Kidney tubule cell (primary cell): ENCODE data around the gene ACOT7.
A peak's percentile ranks its signal among the peaks of the same experiment; 100 is the strongest.

Source experiments
- DNase-seq: peaks from one replicate; pipeline ENCODE4 v3.0.0-alpha.2; 2018; ENCODE audit warnings: low spot score

ACOT7 gene

DNA sequence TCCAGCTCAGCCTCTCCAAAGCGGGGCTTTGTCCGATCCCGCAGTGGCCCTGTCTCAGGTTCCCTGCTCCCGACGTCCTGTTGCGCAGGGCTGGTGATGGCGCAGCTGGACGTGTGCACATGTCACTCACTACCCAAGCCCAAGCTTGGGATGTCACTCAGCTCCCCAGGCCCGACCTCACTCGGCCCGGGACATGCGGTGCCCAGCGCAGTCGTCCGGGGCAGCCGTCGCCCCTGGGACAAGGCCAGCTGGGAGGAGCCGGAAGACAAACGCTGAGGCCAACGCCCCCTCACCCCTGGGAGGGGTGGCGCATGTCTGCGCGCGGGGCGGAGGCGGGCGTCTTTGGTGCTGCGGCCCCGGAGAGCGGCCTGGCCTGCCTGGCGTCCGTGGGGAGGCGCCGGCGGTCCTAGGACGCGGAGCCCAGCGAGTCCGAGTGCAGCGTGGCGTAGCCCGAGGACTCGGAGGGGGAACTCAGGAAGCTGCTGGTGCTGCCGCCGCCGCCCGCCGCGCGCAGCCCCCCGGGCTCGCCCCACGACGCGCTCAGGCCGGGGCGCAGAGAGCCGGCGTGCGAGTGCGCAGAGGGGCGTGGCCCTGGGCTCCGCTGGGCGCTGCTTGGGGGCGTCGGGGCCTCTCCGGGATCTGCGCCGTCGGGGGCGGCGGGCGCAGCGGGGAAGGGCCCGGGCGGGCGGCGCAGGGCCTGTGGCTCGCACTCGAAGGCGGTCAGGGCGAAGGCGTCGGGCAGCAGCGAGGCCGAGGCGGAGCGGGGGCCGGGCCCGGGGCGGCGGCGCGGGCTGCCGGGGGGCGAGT, 144.4 kb downstream of the ACOT7 start:
- no peak for DNase-seq

DNA sequence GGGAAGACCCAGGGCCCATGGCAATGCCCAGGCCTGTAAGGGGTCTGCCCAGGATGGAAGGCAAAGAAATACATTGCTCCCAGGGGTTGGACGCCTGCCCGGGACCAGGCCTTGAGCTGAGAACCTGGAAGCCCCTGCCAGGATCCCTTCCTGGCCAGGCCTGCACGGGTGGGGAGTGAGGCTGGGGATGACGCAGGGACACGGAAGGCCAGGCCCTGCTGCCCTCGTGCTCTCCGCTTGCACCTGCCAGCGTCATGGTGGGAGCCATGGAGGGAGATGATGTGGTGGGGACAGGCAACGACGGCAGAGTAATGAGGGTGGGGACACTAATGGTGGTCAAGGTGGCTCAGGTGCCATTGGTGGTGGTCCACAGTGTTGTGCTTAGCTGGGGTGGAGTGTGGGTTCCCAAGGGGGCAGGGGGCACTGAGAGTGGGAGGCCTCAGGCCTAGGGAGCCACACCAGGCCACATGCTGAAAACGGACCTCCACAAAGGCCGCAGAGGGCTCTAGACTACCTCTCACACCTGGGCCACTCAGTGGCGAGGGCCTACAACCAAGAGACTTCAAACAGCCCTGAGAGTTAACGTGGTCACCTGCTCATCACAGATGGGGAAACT, 145.3 kb downstream of the ACOT7 start:
- DNase-seq, result no peak

DNA sequence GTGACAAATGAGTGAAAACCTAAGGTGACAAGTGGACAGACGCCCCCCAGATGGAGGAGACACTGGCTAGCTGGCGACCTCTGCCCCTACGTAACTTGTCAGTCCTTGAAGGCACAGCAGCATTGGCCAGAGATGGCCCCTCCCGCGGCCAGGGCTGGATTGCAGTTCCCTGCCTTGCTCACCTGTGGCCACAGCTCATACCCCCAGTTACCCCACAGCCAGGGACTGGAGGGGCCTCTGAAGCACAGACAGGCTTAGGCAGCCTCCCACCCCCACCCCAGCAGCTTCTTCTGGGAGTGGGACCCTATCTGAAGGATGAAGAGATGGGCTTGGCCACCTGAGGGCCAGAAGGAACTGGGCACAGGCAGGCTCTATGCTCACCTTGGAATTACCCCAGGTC, 145.9 kb downstream of the ACOT7 start:
- no peak for DNase-seq

DNA sequence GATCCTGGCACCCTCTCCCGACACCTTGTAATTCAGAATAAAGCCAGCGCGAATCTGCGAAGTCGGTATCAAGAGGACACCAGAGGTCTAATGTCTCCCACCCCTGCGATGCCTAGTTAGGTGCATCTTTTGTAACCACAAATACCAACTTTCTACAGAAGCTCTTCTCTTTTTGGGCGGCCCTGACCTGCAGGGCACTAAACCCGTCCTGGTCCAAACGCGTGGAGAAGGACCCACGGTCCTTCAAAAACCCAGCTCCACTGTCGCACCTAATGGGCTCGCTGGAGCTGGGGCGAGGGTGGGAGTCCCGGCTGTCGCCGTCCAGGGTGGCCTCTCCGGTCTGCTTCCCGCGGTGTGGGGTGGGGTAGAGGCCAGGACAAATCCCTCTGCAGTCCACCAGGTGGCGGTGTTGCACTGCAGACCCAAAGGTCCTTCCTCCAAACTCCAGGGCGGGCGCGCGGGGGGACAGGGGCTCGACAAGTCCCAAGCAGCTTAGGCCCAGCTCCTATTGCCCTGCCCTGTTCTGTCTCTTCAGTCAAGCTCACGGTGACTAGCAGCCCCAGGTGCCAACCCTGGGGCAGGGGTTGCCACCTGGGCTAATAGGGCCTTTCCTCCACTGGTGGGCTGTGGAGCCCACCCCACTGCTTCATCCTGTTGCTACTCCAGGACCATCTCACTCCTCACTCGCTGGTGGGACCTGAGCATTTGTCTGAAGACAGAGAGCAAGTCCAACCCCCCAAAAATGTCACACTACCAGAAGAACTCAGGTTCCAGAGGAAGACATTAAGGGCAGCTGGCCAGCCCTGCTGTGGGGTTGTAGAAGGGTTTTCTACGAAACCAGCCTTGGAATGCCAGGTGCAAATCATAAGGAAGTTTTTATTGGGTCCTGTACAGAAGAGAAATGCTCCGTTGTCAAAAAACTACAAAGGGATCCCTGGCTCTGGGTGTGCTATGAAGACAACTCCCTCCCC, 146.8 kb downstream of the ACOT7 start:
- DNase-seq, result peak; percentile 69

DNA sequence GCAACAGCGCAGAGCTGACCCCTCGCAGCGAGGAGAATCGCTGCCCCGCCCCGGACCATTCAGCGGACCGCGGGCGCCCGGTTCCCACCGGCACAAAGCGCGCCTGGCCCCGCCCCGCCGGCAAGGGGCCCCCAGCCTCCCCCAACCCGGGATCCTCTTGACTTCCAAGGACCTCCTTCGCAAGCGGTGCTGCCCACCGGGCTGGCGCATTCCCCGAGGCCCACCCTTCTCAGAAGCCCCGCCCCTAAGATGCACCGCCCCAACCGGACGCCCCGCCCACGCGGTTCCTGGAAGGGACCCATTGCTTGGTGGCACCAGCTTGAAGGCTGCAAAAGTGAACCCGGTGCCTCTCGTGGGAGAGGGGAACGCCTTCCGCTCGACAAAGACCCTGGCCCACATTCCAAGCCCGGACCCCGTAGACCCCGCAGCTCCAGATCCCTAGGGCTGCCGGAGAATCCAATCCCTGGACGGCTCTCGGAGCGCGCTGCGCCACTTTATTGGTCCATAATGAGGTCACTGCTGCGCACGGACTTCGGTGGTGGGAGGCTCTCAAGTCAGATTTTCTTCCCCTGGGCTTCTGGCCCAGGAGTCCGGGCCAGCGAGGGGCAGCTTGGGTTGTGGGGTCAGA, 147.6 kb downstream of the ACOT7 start:
- DNase-seq, result no peak

DNA sequence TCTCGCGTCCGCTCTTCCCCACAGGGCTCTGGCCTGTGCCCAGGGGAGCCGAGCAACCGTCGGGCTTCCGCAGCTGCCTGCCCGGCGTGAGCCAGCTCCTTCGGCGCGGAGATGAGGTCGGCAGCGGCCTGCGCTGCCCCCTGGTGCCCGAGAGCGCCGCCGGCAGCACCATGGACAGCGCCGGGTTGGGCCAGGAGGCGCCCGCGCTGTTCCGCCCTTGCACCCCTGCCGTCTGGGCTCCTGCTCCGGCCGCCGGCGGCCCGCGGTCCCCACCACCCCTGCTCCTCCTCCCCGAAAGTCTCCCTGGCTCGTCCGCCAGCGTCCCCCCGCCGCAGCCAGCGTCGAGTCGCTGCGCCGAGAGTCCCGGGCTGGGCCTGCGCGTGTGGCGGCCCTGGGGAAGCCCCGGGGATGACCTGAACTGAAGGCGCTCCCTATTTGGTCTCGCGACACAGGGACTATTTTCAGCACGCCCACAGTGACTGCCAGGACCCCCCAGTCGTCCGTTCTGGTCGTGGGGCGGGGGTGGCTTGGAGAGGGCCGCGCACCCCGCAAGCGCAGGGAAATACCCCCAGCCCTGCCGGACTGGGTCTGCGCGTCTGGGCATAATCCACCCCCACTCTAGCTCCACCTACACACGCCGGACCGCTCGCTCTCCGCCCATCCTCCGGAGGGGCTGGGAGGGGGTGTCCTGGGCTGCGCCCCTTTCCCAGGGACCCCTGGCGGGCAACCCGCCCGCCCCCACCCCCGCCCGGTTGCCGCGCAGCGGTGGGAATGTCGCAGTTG, 148.3 kb downstream of the ACOT7 start:
- peak; percentile 83 for DNase-seq

DNA sequence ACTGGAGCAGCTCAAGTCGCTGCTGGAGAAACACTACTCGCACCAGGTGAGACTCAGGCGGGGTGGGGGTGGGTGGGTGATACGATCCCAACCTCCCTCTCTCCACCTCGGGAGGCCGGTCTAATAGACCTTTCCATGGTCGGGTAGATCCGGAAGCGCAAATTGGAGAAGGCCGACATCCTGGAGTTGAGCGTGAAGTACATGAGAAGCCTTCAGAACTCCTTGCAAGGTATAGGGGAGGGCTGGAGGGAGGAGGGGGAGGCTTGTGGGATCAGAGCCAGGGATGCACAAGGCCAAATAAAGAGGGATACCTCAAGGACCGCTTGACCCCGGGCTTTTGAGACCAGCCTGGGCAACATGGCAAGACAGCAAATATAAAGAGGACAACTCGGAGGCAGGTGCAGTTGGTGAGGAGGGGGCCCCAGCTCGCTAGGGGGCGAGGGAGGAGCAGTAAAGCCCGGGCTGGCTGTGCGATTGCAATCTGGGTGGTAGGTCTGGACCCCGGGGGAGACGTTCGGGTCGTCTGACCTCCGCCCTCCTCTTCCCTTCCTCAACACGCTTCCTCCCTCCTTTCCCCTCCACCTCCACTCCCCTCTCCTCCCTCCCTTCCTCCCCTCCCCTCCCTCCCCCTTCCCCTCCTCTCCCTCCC, 149.0 kb downstream of the ACOT7 start:
- no peak for DNase-seq

DNA sequence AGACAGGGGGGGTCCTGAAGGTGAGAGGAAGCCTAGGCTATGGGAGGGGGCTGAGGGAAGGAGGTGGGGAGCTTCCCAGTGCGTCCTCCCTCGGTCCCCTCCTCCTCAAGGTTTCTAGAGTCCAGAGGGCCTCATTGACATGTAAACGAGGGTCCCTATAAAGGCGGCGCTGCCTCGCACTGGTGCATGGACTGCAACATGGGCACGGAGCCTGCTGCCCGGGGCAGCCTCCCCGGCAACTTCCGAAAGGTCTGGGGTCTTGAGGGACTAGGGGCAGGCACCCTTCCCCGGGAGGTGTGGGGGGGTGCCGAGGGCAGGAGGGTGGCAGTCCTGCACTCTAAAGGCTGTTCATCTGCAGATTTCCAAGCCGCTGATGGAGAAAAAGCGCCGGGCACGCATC, 149.6 kb downstream of the ACOT7 start, which contains the start of gene HES3:
TSS of gene HES3 (plus strand) at position 187 of the 400 bp plus-strand sequence. CDS start at position 374, 187 bp downstream.
- no peak for DNase-seq

DNA sequence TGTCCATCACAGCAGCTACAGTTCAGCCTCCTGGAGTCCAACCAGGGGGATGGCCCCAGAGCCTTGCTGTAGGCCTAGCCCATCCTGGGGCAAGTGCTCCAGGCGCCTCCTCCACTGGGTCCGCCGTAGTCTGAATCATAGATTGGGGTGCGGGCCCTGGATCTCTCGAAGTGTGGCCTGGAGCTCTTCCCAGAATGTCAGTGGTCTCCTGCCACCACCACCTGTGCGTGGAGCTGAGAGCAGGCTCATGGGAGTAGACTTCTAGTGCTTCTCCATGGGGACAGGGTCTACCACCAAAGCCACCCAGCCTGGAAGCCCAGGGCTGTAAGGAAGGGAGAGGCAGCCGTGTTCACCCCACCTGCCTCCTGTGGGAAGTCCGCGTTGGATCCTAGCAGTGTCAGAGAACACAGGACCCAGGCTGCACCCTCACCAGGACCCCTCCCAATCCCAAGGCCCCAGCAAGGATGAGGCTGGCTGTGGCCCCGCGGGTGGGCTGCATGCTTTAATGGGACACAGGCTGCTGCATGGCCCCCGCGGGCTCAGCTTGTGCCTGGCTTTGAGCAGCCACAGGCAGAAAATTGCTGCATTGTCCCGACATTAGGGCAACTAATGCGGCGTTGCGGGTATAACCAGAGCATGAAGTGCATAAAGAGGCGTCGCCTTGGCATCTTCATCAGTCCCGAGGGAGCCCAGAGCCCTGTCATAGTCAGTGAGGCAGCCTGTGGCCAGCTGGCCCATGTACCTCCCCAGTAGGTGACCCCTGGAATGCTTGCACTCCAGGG, 150.3 kb downstream of the ACOT7 start:
- no peak for DNase-seq

DNA sequence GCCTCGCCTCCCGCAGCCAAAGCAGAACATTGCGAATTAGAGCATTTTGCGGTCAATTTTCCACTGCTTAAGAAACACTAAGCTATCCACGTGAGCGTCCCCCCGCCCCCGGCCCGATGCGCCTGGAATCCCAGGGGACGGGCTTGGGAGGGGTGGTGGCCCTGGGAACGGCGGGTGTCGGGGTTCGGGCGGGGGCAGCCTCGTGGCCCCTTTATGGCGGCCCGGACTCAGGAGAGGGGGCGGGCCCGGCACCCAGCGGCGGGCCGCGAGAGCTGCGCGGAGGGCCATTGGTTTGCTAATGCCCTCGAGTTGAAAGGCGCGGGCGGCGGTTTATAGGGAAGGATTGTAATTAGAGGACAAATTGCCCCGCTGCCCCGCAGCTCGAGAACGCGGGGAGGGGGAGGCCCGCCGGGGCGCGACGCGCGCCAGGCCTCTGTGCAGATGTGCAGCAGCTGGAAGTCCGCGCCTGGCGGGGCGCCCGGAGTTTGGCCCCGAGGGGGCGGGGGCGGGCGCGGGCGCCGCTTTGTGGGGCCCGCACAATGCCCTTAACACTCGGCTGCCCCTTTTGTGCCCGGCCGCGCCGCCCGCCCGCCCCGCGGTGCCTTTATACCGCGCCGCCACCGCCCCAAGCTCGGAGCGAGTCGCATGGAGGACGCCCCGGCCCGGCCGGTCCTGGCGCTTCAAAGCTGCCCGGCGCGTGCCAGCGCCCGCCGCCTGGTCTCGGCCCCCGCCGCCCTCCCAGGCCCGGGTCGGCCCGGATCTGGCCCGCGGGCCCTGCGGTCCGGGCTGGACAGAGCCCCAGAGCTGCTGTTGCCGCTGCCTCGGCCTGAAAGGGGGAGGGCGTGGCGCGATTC, 151.5 kb downstream of the ACOT7 start:
- DNase-seq, result no peak

DNA sequence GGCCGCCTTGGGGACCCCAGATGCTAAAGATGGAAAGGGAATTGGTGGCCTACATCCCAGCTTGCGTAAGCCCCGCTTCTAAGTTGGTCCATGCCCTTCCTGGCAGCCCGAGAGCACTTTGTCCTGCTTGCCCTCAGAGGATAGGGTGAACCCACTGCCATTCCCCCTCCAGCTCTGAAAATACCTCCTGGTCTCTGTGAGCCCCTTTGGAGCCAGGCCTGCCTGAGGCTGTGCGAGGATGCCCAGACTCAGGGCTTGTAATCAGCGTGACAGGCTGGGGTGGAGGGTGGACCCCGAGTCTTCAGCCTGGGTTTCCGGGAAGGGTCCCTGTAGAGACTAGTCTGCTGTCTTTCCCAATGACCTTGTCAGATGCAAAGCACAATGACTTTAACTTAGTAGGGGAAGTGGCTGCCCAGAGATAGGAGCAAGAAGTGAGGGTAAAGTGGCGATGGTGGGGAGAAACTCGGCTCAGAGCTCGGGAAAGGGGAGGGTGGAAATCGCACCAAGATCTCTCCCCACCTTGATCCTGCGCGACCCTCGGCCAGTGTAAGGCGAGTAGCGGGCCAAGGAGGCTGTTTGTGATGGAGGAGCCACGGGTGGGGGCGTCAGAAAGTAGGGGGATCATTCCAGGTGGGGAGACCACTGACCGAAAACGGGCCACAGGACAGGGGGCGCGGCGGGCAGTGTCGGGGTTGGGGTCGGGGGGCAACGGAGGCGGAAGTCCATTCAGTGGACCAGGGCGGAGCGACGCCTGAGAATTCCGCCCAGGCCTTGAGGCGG, 152.3 kb downstream of the ACOT7 start:
- no peak for DNase-seq

DNA sequence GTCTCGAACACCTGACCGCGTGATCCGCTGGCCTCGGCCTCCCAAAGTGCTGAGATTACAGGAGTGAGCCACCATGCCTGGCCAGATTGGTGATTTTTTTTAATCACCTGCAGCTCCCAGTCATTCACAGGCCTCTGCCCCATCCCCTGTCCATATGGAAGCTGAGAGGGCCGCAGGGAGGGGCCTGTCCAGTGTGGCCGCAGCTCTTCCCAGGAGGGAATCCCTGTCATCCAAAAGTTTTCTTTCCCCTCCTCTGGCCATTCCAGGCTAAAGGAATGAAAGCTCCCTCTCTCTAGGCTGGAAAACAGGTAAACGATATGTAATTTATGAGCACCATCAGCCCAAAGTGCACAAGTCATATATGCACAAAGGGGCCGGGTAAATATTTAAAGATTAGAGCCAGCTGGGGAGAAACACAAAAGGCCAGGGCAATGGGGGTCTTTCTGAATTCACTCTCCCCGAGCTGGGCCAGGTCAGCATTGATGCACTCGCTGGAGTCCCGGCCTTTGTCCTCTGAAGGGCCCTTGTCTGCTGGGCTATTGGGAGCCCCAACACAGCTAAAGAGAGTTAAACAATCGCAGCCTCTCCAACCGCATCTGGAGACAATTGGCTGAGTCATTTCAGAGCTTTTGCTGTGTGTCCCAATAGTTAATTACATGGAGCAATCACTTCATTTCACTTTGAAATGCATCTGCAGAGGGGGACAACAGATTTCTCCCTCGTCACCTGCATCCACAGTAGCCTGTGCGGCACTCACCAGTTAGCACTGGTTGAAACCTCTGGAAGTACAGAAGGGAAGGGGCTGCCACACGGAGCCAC, 153.4 kb downstream of the ACOT7 start:
- DNase-seq, result no peak

DNA sequence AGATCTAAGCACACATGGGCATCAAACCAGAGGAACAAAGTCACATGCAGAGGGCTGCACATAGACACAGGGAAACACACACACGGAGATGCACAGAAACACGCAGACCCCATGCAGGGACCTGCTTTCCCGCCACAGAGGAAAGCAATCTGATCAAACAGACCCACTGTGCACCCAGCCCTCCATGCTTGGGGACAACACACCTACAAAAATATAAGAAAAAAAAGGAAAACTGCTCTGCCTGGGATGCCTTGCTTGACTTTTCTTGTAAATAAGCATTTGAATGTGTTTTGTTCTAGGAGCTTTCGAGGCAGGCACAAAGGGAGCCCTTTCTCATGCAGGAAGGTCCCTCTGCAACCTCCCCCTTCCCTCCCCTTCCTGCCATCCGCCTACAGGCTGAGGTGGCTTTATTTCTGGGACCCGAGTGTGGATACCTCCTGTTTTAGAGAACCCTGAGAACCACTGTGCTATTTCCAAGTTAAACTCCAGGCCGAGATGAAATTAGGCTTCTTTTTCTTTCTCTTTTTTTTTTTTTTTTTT, 154.3 kb downstream of the ACOT7 start:
- no peak for DNase-seq

DNA sequence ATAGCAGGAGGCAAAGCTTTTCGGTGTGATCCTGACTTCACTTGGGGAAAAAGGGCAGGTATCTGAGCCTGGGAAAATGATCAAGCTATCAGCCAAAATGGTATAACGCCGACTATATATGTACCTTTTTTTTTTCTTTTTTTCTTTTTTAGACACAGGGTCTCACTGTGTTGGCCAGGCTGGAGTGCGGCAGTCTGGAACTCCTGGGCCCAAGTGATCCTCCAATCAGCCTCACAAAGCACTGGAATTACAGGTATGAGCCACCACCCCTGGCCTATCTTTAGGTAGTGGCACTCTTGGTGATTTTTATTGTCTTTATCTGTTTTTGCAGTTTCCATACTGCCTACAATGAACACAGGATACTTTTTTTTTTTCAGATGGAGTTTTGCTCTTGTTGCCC, 156.5 kb downstream of the ACOT7 start:
- DNase-seq, result no peak

DNA sequence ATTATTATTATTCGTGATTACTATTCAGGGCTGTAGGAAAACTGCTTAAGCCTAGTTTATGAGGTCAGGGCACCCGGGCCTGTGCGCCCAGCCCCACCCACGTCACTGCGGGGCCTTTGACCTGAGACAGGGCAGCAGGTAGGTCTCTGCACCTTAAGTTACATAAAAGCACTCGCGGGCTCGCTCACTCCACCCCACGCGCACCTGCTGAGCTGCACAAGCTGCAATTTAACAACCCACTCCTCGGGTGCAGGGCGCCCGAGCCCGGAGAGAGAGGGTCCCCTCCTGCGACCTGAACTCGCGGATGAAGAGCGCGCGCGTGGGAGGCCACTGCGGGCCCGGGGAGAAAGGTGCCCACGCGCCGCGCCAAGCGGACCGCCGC, 158.3 kb downstream of the ACOT7 start:
- DNase-seq, result no peak

DNA sequence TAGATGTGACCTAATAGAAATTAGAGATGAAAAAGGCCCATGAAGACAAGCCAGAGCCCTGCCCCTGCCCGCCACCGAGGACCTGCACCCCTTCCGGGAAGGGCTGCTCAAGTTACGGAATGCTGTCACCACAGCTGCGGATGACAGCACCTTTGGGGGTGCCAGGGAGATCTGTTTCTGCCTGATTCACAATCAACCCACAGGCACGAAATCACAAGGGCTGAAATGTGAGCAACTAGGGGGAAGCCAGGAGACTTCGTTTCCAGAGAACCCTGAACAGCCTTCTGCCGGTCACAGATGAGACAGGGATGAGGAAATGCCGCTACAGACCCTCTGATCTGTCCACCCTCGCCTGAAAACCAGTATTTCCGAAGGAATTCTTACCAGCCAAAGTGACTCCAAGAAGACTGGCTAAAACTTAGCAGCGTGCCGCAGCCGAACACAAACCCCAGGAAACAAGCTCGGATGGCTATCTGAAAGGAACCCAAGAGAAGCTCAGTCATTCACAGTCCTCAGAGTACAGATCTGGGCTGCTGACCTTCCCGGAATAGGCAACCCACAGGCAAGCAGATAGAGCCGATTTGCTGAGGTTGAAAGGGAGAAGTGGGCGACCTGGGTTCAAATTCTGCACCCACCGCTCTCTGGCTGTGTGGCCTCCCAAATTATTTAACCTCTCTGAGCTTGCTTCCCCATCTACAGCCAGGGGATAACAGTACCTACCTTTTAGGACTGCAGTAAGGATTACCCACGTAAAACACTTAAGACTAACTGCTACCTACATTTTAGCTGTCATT, 158.9 kb downstream of the ACOT7 start:
- DNase-seq, result no peak
